WERI-Rb-1 (cell line): Measurements from ENCODE around the gene IDH3G.
A peak's percentile ranks its signal among the peaks of the same experiment; 100 is the strongest.

Experiments used
- DNase-seq: peaks from one replicate; pipeline ENCODE4 v3.0.0-alpha.2; 2020
- H3K27ac ChIP-seq: fragments of 250-450 bp; sonication (Bioruptor Pico); 2 replicates; pipeline ENCODE4 v1.5.1; 2020; ENCODE audit warnings: mild to moderate bottlenecking, moderate library complexity
- H3K27me3 ChIP-seq: fragments of 250-450 bp; sonication (Bioruptor Pico); 2 replicates; pipeline ENCODE4 v1.5.1; 2021; ENCODE audit warnings: mild to moderate bottlenecking, low read depth, moderate library complexity; ENCODE audit not compliant: insufficient read depth, severe bottlenecking
- H3K36me3 ChIP-seq: fragments of 250-450 bp; sonication (Bioruptor Pico); 2 replicates; pipeline ENCODE4 v1.5.1; 2020; ENCODE audit warnings: mild to moderate bottlenecking, moderate library complexity
- H3K4me3 ChIP-seq: 2 replicates; pipeline ENCODE4 v1.5.1; 2011; ENCODE audit warnings: low read depth, mild to moderate bottlenecking, control low read depth, low read length
- H3K9me3 ChIP-seq: fragments of 250-450 bp; sonication (Bioruptor Pico); 2 replicates; pipeline ENCODE4 v1.5.1; 2021; ENCODE audit warnings: mild to moderate bottlenecking, moderate library complexity; ENCODE audit not compliant: severe bottlenecking
- CTCF ChIP-seq: IDR thresholded peaks from 2 replicates; pipeline ENCODE4 v1.5.1; 2011; ENCODE audit warnings: low read depth, mild to moderate bottlenecking, control low read depth, inconsistent platforms, low read length

Gene IDH3G

GRCh38 chrX:153782871-153783270 is 11.3 kb downstream of the IDH3G start:
- no peak for DNase-seq
- Histone ChIP-seq H3K36me3 (peaks cover 22% of the 10 kb centered on the region), H3K9me3 (no peaks in the 10 kb centered on the region), H3K4me3 (no peak overlapping the region), H3K27ac (no peak overlapping the region), H3K27me3 (peaks cover 15% of the 10 kb centered on the region)
- no peak for TF ChIP-seq CTCF

- Histone ChIP-seq H3K27me3 (peaks cover 12% of the 10 kb centered on the region), H3K9me3 (no peaks in the 10 kb centered on the region), H3K27ac (no peak overlapping the region), H3K36me3 (peaks cover 18% of the 10 kb centered on the region), H3K4me3 (no peak overlapping the region)
- DNase-seq = peak; percentile 58
- TF ChIP-seq CTCF = peak; percentile 61
These were observed 11.9 kb downstream of the IDH3G start for GRCh38 chrX:153782313-153782712.

GRCh38 chrX:153781428-153782047 is 12.6 kb downstream of the IDH3G start:
- Histone ChIP-seq H3K9me3 (no peaks in the 10 kb centered on the region), H3K36me3 (peaks cover 14% of the 10 kb centered on the region), H3K4me3 (peak overlapping the region; percentile 10), H3K27ac (peak overlapping the region; percentile 74), H3K27me3 (peaks cover 12% of the 10 kb centered on the region)
- no peak for DNase-seq
- no peak for TF ChIP-seq CTCF

- no peaks in the 10 kb centered on the region for H3K9me3 ChIP-seq
- H3K36me3 ChIP-seq = peaks cover 7% of the 10 kb centered on the region
- peaks cover 13% of the 10 kb centered on the region for H3K27me3 ChIP-seq
- H3K27ac ChIP-seq = peak within 1 kb of the TSS; percentile 74
- H3K4me3 ChIP-seq = peak within 1 kb of the TSS; percentile 10
- DNase-seq = peak; percentile 65
- TF ChIP-seq CTCF = no peak
These were observed 13.3 kb downstream of the IDH3G start, which contains the start of gene SRPK3 for GRCh38 chrX:153780678-153781427. Gene SRPK3, plus strand, starts transcription at chrX:153781041. Its CDS starts 46 bp downstream, at chrX:153781087.

- Histone ChIP-seq H3K9me3 (no peaks in the 10 kb centered on the region), H3K27me3 (peaks cover 15% of the 10 kb centered on the region), H3K36me3 (no peaks in the 10 kb centered on the region; the same call in none of the 2 replicates), H3K27ac (peak overlapping the region; percentile 74), H3K4me3 (peak overlapping the region; percentile 10)
- peak; percentile 42 for DNase-seq
- no peak for TF ChIP-seq CTCF
These were observed 14.1 kb downstream of the IDH3G start for GRCh38 chrX:153779891-153780677.
